GM18909 (cell line): ENCODE results near the gene GNAO1.

Experiments
- ATAC-seq: cut with Tn5 transposase; IDR thresholded peaks from one replicate; pipeline ENCODE4 v1.9.1; 2021; ENCODE audit warnings: mild to moderate bottlenecking; ENCODE audit not compliant: unreplicated experiment, poor library complexity

Gene GNAO1

GRCh38 chr16:56262148-56262547, 70.9 kb downstream of the GNAO1 start:
- ATAC-seq: no peak

GRCh38 chr16:56262551-56263245, 71.4 kb downstream of the GNAO1 start:
- ATAC-seq: no peak

DNA sequence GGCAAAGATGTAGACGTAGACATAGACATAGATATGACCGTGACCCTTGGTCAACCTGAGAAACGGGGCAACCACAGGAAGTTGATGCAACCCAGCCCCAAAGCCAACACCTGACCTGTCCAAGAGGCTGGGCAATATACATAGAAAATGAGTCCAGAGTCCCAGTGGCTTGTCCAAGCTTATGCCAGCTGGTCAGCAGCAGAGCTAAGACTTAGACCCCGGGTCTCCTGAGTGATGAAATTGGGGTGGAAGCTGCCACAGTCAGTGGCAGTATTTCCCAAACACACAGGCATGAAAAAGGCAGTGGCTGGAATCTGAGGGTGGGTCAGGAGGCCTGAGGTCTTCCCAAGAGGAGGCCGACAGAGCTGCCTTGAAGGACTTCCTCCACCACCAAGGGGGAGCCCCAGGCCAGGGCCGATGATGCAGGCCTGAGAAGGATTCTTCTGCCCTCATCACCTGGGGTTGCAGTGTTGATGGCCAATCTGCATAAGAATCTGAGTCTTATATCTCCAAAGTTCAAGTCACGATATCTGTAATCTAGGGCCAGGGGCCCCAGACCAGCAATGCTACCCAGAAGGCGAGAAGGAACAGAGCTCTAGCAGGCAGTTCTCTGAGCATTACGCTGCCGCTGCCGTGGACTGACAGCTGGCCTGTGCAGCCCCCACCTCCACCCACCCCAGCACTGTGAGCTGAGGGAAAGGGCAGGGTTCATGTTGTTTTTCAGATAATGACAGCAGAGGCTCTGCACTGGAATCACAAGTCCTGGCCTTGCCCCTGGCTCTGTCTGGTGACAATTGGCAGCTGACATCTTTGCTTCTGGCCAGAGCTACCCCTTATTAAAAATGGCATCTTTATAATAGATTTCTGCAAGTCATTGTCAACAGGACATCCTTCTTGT, 72.7 kb downstream of the GNAO1 start:
- no peak for ATAC-seq

DNA sequence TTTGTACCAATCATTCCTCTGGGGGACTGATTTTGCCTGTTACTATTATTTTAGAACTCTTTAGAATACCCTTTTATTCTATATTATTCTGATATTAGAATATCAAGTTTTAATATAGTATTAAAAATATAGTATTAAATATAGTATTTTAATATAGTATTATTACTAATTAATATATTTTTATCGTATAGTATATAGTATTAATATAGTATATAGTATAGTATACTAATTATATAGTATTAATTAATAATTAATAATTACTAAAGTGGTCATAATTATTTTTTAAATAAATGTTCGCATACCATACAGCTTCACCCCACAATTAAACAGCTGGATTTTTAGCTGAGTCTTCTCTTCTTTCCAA, 73.3 kb downstream of the GNAO1 start:
- no peak for ATAC-seq

DNA sequence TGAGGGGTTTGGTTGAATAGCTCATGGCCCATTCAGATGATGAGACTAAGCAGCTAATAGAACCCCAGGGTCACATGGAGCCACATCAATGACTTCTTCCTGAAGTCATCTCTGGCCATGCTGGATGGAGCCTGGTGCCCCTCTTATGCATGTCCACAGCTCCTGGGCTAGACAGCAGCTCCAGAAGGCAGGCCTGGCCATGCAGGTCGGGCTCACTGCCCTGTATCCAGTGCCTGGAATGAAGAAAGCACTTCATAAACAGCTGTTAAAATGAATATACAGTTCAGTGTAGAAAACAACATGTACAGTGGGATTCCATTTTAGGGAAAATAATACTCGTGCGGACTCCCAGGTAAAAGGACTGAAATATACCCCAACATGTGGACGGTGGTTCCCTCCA, 73.9 kb downstream of the GNAO1 start:
- no peak for ATAC-seq

DNA sequence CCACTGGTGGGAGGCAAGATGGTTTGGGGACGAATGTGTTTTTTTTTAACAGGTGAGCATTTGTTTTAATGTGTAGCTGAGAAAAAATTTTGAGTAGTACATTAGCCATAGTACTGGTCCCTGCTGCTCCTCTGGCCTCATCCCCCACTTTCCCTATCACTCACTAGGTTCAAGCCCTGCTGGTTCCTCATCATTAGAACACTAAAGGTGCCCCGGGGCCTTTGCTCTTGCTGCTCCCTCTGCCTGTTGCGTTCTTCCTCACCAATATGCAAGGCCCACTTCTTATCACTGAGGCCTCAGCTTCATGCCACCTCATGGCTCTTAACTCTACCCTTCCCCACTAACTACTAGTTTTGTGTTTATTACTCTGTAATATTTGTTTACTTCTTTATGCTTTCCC, 74.5 kb downstream of the GNAO1 start:
- no peak for ATAC-seq

GRCh38 chr16:56266641-56267607, 75.6 kb downstream of the GNAO1 start:
- no peak for ATAC-seq

GRCh38 chr16:56267888-56268287, 76.6 kb downstream of the GNAO1 start:
- no peak for ATAC-seq

DNA sequence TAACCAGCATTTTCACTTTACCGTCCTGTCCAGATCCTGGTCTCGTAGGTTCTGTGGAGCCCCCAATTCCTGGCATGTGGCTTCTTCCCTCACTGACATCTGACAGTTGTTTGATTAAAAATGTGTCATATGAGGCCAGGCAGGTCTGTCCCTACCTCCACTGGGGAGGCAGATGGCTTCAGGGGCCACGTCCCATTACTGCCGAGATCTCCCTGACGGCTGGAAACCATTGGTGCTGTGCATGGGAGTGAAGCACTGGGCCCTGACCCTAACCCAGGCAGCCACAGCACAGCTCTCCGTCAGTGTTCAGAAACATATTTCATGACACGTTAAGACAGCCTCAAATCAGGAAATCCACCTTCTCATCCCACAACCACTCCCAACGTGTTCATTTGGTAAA, 77.5 kb downstream of the GNAO1 start:
- ATAC-seq: no peak

DNA sequence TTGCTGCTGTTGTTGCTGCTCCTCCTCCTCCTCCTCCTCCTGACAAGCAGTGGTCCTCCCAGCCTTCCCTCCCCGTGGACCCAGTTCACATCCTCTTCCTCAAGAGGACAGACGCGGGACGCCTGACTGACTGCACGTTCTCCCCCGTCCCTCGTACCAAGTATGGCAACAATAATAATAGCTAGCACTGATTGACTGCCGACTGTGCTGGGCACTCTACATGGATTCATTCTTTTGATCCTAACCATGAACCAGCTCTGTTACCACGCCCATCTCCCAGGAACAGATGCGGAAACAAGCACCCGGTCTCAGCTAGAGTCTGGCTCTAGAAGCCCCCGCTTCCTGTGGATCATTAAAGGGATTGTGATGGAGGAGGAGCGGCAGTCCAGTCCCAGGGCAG, 78.0 kb downstream of the GNAO1 start:
- no peak for ATAC-seq

DNA sequence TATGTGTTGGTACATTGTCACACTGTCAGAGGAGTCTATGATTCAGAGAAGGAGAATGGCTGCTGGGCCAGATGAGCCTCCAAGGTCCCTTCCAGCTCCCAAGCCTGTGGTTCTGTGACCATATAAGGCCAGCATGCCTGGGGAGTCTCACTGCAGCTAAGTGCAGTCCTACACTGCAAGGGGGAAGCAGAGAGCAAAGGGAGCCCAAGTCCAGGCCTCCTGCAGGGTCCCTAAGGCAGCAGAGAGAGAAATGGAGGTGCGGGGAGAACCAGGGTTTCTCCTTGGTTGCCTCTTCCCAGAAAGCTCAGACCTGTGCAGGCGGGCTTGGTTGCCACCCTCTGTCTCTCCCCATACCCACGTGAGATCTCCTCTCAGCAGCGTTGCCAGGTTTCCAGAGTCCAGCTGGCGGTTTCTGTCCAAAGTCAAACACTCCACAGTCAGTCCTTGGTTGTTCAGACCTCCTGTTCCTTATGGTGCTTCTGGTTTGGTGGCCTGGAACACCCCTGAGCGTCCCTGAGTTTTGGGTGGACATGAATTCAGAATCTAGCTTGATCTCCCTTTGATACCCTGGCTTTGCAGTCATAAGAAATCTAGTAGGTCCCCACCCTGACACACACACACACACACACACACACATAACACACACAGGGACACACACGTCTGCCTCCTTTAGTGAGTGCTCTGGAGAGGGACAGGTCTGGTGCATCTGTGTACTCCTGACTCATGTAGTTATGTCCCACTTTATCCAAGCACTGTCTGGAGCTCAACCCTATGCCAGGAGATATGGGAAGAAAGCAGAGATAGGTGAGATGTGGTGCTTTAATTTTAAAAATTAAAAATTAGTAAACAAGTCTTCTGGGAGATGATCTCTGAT, 78.8 kb downstream of the GNAO1 start:
- ATAC-seq: no peak

DNA sequence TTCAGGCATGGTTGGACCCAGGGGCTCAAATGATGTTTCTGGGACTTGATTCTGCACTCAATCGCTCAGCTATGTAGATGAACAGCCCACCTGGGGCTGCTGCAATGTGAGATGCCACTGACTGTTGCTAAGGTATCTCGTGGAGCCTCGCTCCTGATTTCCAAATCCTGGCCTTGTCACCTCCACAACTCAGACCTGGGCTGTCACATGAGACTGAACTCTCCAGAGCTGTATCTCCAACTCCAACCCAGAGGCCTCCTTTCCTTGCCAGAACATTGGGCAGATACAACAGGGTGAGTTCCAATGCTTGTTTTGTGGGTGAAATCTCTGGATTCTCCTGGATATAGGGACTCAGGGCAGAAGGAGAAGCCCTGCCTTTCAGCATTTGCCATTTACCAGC, 79.5 kb downstream of the GNAO1 start:
- ATAC-seq: no peak

- no peak for ATAC-seq
These were observed 81.2 kb downstream of the GNAO1 start for GRCh38 chr16:56272583-56272894.

DNA sequence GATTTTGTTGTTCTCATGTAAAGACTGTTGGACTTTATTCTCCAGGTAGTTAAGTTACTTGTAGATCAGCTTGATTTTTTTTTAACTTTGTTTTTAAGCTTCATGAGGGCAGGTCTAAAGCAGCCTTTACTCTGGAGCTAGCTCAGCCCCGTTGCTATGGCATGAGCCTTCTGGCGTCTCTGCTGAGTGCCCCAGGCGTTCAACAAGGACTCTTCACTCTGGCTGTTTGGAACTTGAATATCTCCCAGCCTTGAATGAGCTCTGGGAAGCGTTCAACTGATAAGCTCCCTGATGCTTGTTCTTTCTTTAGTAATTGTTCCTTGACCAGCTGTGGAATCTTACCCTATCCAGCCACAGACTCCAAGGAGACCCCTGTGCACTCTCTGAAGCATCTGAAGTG, 82.3 kb downstream of the GNAO1 start:
- no peak for ATAC-seq

DNA sequence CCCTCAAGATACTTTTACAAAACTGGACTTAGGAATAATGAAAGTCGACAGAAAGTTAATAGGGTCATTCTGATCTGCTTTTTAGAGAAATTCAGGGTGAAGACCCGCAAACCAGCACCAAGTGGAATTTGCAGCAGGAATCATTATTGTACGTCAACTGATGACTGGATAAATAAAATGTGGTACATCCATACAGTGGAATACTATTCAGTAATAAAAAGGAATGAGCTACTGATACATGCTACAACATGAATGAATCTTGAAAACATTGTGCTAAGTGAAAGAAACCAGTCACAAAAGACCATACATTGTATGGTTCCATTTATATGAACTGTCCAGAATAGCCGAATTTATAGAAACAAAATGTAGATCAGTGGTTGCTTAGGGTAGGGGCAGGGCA, 83.1 kb downstream of the GNAO1 start:
- ATAC-seq: no peak

DNA sequence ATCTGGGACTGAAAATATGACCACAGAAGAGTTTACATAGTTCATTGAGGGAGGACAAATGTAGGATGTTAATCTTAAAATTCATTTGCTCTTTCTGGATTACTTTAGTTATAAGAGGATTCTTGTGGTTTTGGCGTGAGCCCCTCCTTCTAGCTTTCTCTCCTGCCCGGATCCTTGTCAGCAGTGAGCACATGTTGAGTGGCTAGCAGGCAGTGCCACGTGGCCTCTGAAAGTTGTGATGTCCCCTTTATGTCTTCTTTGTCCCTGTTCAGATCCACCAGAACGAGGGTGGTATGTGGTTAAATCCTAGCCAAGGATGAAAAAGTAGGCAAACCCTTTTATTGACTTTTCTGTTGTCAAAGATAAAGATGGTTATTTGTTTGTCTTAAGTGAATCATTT, 83.8 kb downstream of the GNAO1 start:
- no peak for ATAC-seq

DNA sequence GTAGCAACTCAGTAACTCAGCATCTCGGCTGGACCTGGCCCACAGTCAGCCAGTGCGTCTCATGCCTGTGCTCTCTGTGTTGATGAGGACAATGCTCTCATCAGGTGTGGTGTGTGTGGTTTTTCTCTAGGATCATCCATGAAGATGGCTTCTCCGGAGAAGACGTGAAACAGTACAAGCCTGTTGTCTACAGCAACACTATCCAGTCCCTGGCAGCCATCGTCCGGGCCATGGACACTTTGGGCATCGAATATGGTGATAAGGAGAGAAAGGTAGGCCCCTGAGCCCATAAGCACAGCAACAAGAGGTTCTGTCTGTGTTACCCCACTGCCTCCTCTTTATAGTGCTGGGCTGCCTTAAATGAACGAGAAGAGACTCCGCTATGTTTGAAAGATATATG, 84.5 kb downstream of the GNAO1 start:
- no peak for ATAC-seq

DNA sequence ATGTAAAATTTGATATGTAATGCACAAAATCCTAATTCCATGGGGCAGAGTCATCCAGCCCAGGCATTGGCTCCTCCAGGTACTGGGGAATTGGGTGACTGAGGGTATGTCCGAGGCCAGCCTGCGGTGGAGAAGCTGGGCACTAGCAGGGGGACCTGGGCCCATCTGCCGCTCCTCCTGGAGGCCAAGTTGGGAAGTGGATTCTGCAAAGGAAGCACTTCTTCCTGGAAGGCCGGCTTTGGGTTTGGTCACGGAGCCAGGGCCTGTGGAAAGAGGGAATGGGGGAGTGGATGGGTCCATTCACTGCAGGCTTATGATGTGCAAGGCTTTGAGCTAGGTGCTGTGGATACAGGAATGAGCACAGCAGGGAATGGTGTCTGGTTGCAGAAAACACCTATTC, 85.8 kb downstream of the GNAO1 start:
- ATAC-seq: no peak

DNA sequence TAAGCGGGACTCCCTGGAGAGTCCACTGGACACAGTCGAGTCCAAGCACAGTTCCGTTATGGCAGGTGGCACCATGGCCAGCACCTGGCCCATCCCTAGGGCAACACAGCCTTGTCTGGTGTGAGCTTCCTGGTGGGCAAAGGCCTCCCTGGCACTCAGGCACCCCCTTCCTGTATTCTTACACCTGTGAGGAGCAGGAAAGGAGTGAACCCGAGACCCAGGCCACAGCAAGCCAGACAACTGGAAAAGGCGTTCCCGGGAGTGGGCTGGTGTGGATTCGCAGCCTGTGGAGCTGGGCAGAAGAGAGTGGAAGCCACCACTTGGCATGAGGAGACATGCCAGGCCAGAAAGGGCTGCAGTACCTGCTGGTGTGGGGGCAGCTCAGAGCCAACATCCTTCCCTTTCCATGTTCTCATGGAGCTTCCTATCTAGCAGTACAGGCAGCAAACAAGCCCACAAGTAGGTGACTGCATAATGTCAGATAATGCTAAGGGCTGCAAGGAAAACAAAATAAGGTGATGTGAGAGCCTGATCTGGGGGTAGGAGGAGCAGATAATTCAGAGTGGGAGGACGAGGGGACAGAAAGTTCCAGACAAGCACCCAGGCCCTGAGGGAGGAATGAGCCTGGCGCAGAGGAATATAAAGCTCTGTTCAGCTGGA, 87.0 kb downstream of the GNAO1 start:
- no peak for ATAC-seq
